ENCODE measurements around the gene ELANE.

GRCh38 chr19:883661-884211 lies 31.6 kb downstream of the ELANE start:
- TF ChIP-seq CTCF (IDR thresholded peaks at IDR 0.05; ENCODE audit: low read depth, low read length, missing input control) = no peak
- no peak for TF ChIP-seq MAX (IDR thresholded peaks at IDR 0.05)
- no peak for TF ChIP-seq GABPA (IDR thresholded peaks at IDR 0.05 in 1 of 2, conservative IDR thresholded peaks at IDR 0.05 in 1 of 2)
- TF ChIP-seq RAD21 (IDR thresholded peaks at IDR 0.05) = no peak
- no peak for TF ChIP-seq EGR1 (IDR thresholded peaks at IDR 0.05; ENCODE audit: low read depth in 2 of 2)
- no peak for TF ChIP-seq REST (IDR thresholded peaks at IDR 0.05)
